Measurements from ENCODE around the gene C3AR1. TPM values are rescaled to one million over a fixed set of nuclear protein-coding genes. Genes with fewer than 3 reads are reported as not detected.
A peak's percentile ranks its signal among the peaks of the same experiment; 100 is the strongest.

C3AR1 gene
- total and polyA plus RNA-seq, 2 of the 13 experiments (the other 11 are each of a cell fraction or from before 2014, with no cell fraction given) = not detected

DNA sequence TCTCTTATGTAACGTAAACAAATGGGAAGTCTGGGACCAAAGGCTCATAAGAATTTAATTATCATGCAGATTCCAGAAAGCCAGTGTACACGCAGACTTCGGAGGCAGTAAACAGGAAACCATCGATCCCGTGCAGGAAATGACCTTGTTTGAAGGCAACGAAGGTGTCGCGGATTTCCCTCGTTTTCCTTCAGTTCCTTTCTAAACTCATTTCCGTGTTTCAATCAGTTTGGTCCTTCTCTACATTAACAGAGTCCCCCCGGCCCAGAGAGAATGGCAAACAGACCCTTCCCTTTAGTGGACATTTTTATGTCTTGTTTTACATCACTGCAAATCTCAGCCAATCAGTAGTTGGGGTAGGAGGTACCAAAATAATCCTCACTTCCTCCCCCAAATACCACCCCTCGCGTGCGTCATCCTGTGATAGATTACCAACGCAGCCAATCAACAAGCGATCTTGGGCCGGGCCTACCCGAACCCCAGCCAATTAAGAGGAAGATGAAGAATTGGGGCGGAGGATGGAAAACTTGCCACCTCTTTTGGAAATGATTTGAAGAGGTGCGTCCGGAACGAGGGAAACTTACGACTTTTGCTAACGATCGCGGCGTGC, 39.8 kb downstream of the C3AR1 start (continued):
- TF ChIP-seq, protein P1, sequence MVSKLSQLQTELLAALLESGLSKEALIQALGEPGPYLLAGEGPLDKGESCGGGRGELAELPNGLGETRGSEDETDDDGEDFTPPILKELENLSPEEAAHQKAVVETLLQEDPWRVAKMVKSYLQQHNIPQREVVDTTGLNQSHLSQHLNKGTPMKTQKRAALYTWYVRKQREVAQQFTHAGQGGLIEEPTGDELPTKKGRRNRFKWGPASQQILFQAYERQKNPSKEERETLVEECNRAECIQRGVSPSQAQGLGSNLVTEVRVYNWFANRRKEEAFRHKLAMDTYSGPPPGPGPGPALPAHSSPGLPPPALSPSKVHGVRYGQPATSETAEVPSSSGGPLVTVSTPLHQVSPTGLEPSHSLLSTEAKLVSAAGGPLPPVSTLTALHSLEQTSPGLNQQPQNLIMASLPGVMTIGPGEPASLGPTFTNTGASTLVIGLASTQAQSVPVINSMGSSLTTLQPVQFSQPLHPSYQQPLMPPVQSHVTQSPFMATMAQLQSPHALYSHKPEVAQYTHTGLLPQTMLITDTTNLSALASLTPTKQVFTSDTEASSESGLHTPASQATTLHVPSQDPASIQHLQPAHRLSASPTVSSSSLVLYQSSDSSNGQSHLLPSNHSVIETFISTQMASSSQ (IDR thresholded peaks at IDR 0.05; ENCODE audit: low read depth) = no peak
- TF ChIP-seq, protein P1 (CRISPR knock-in tag; IDR thresholded peaks at IDR 0.05; ENCODE audit: borderline replicate concordance) = no peak; the same call in 1 of the 2 replicates
- TF ChIP-seq, protein P2, sequence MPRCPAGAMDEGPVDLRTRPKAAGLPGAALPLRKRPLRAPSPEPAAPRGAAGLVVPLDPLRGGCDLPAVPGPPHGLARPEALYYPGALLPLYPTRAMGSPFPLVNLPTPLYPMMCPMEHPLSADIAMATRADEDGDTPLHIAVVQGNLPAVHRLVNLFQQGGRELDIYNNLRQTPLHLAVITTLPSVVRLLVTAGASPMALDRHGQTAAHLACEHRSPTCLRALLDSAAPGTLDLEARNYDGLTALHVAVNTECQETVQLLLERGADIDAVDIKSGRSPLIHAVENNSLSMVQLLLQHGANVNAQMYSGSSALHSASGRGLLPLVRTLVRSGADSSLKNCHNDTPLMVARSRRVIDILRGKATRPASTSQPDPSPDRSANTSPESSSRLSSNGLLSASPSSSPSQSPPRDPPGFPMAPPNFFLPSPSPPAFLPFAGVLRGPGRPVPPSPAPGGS (CRISPR knock-in tag; IDR thresholded peaks at IDR 0.05) = no peak
- TF ChIP-seq SRF (IDR thresholded peaks at IDR 0.05; ENCODE audit: low read depth, low read length) (0 out of 2 replicates have a peak, but pooled peaks have one; percentile 10), ZNF616 (CRISPR knock-in tag; IDR thresholded peaks at IDR 0.05; ENCODE audit: low read depth) (no peak), ZNF878 (CRISPR knock-in tag; IDR thresholded peaks at IDR 0.05) (no peak; the same call in 1 of the 2 replicates), MEIS1 (CRISPR knock-in tag; IDR thresholded peaks at IDR 0.05; ENCODE audit: borderline replicate concordance) (no peak), ZSCAN29 (CRISPR knock-in tag; conservative IDR thresholded peaks at IDR 0.05) (no peak; the same call in 1 of the 2 replicates), FOXO1 (CRISPR knock-in tag; IDR thresholded peaks at IDR 0.05) (peak; percentile 76), ZNF781 (CRISPR knock-in tag; IDR thresholded peaks at IDR 0.05; ENCODE audit: borderline replicate concordance, not compliant biosample characterization) (no peak), HDAC6 (IDR thresholded peaks at IDR 0.05; ENCODE audit: low read depth, low read length) (no peak), SMAD1 (CRISPR knock-in tag; IDR thresholded peaks at IDR 0.05; ENCODE audit: borderline replicate concordance, low read depth) (no peak), EEA1 (CRISPR knock-in tag; IDR thresholded peaks at IDR 0.05; ENCODE audit: borderline replicate concordance) (no peak), KDM2A (CRISPR knock-in tag; IDR thresholded peaks at IDR 0.05; ENCODE audit: borderline replicate concordance, low read depth) (no peak), WIZ (CRISPR knock-in tag; IDR thresholded peaks at IDR 0.05) (no peak), ZNF644 (CRISPR knock-in tag; IDR thresholded peaks at IDR 0.05; ENCODE audit: low read depth) (no peak), NFIB (CRISPR knock-in tag; IDR thresholded peaks at IDR 0.05; ENCODE audit: borderline replicate concordance) (no peak), SYNCRIP (IDR thresholded peaks at IDR 0.05; ENCODE audit: insufficient read depth, low read depth, low read length) (no peak), ZNF558 (CRISPR knock-in tag; IDR thresholded peaks at IDR 0.05; ENCODE audit: borderline replicate concordance) (no peak), ZNF274 (CRISPR knock-in tag; IDR thresholded peaks at IDR 0.05) (no peak)
- TF ChIP-seq, protein P3, sequence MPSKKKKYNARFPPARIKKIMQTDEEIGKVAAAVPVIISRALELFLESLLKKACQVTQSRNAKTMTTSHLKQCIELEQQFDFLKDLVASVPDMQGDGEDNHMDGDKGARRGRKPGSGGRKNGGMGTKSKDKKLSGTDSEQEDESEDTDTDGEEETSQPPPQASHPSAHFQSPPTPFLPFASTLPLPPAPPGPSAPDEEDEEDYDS (CRISPR knock-in tag; IDR thresholded peaks at IDR 0.05) = peak; percentile 95
- TF ChIP-seq, protein P4, sequence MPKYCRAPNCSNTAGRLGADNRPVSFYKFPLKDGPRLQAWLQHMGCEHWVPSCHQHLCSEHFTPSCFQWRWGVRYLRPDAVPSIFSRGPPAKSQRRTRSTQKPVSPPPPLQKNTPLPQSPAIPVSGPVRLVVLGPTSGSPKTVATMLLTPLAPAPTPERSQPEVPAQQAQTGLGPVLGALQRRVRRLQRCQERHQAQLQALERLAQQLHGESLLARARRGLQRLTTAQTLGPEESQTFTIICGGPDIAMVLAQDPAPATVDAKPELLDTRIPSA (CRISPR knock-in tag; IDR thresholded peaks at IDR 0.05; ENCODE audit: borderline replicate concordance) = no peak

Data from HepG2 (cell line).